Right atrium auricular region (tissue), 2 donors: ENCODE results near the gene ERGIC1. TPM values are rescaled to one million over a fixed set of nuclear protein-coding genes. Genes with fewer than 3 reads are reported as not detected.

Source experiments
- DNase-seq: peaks from one replicate; pipeline ENCODE4 v3.0.0-alpha.2; 2019; ENCODE audit warnings: low spot score
- H3K27ac ChIP-seq, 2 donors: fragments of 200-600 bp; sonication (generic); 1 replicate in 1 of 2; 2 replicates in 1 of 2; pipeline ENCODE4 v1.5.1; 2016 to 2019
- H3K27me3 ChIP-seq, 2 donors: fragments of 200-600 bp; sonication (generic); one replicate each; pipeline versions ENCODE4 v1.5.1 to v1.6.0; 2017 to 2019
- H3K36me3 ChIP-seq: fragments of 200-600 bp; sonication (generic); one replicate; pipeline ENCODE4 v1.5.1; 2016
- H3K4me1 ChIP-seq, 2 donors: fragments of 200-600 bp; sonication (generic); one replicate each; pipeline versions ENCODE4 v1.5.1 to v1.6.0; 2017 to 2019
- H3K4me3 ChIP-seq, 2 donors: fragments of 200-600 bp; sonication (generic); 1 replicate in 1 of 2; 2 replicates in 1 of 2; pipeline ENCODE4 v1.5.1; 2017 to 2019; ENCODE audit warnings: mild to moderate bottlenecking in 1 of 2, moderate library complexity in 1 of 2
- H3K9me3 ChIP-seq, 2 donors: fragments of 200-600 bp; sonication (generic); one replicate each; pipeline ENCODE4 v1.5.1; 2019
- total RNA-seq, 2 donors: library from RNA; depleted of rRNA; stranded (reverse); fragments of >200 nt; gene quantifications; one replicate each; pipeline ENCODE4 v1.1.0, GENCODE V29; 2016
- TF ChIP-seq, protein P1 (sequence below), 2 donors: fragments of 200-600 bp; sonication (generic); IDR thresholded peaks; one replicate each; pipeline ENCODE4 v1.5.1; 2019; ENCODE audit warnings: antibody characterized with exemption in 2 of 2

The ERGIC1 gene
- total RNA-seq, 2 donors from 2014 or later, result 70.7 to 113 TPM

DNA sequence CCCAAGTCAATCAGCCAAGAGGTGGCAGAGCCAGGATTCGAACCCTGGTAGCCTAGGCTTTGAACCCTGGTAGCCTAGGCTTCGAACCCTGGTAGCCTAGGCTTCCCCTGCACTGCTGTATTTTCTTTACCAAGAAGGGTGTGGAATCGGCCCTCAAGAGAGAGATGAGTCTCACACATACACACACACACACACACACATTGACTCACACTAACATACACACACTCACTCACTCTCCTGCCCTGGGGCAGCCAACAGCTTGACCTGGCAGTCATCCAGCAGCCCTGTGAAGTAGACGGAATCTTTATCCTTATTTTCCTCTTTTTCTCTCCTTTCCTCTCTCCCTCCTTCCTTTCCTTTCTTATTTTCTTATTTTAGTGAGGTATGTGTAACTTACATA, 69.7 kb downstream of the ERGIC1 start:
- peak overlapping the region; percentile 85 to 89 for H3K27ac ChIP-seq
- no peak overlapping the region for H3K4me3 ChIP-seq
- H3K9me3 ChIP-seq, result no peaks in the 10 kb centered on the region
- no peak for DNase-seq
- H3K4me1 ChIP-seq, result peaks cover 0 to 70% of the 10 kb centered on the region in 2 donors
- no peaks in the 10 kb centered on the region for H3K27me3 ChIP-seq
- H3K36me3 ChIP-seq, result no peaks in the 10 kb centered on the region
- TF ChIP-seq, protein P1, sequence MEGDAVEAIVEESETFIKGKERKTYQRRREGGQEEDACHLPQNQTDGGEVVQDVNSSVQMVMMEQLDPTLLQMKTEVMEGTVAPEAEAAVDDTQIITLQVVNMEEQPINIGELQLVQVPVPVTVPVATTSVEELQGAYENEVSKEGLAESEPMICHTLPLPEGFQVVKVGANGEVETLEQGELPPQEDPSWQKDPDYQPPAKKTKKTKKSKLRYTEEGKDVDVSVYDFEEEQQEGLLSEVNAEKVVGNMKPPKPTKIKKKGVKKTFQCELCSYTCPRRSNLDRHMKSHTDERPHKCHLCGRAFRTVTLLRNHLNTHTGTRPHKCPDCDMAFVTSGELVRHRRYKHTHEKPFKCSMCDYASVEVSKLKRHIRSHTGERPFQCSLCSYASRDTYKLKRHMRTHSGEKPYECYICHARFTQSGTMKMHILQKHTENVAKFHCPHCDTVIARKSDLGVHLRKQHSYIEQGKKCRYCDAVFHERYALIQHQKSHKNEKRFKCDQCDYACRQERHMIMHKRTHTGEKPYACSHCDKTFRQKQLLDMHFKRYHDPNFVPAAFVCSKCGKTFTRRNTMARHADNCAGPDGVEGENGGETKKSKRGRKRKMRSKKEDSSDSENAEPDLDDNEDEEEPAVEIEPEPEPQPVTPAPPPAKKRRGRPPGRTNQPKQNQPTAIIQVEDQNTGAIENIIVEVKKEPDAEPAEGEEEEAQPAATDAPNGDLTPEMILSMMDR (IDR thresholded peaks at IDR 0.05), result no peak

DNA sequence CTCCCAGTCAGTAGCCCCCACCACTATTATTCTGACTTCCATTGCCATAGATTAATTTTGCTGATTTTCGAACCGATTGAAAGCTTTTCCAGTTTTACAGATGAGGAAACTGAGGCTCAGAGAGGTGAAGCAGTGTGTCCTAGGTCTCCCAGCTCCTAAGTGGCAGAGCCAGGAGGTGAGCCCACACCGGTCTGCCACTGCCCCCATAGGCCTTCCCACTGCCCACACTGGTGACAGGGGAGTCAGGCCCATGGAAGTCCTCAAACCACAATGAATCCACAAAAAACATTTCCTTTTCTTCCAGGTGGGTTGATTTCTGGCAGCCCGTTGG, 70.2 kb downstream of the ERGIC1 start:
- no peaks in the 10 kb centered on the region for H3K27me3 ChIP-seq
- no peaks in the 10 kb centered on the region for H3K36me3 ChIP-seq
- H3K4me3 ChIP-seq, result no peak overlapping the region
- TF ChIP-seq, protein P1 (IDR thresholded peaks at IDR 0.05), result no peak
- peaks cover 0 to 70% of the 10 kb centered on the region in 2 donors for H3K4me1 ChIP-seq
- H3K27ac ChIP-seq, result peak overlapping the region; percentile 85 to 89
- DNase-seq, result no peak
- no peaks in the 10 kb centered on the region for H3K9me3 ChIP-seq

DNA sequence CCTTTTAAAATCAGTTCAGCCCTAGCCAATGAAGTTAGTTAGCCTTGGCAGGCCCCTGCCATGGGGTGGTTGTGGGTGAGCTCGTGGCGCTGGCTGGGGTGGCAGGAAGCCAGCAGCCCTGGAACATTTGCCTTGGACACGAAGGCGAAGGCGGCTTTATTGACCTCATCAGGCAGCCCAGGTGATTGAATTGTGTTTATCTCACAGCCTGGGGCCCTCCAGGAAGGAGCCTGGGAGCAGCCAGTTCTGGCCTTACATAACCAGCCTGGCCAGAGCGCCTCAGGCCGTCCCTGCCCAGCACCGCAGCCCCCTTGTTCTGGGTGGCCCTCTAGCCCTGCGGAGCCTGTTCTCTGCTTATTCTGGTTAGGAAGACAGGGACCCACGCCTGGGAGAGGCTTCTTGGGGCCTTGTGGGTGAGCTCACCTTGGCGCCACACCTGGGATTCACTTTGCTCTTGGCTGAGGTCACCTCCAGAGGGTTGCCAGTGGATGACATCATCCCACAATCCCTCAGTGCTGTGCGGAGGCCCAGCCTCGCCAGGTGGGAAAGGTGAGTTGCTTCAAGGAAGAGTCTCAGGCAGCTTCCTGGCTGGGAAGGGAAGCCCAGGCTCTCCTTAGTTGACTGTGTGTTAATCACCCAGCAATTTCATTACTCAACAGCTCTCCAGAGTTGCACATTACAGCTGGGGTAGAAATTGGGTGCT, 70.7 kb downstream of the ERGIC1 start:
- H3K4me1 ChIP-seq, result peaks cover 0 to 70% of the 10 kb centered on the region in 2 donors
- H3K36me3 ChIP-seq, result no peaks in the 10 kb centered on the region
- H3K9me3 ChIP-seq, result no peaks in the 10 kb centered on the region
- peak overlapping the region; percentile 85 to 89 for H3K27ac ChIP-seq
- TF ChIP-seq, protein P1 (IDR thresholded peaks at IDR 0.05), result no peak
- H3K4me3 ChIP-seq, result no peak overlapping the region
- H3K27me3 ChIP-seq, result no peaks in the 10 kb centered on the region
- peak; percentile 79 for DNase-seq

DNA sequence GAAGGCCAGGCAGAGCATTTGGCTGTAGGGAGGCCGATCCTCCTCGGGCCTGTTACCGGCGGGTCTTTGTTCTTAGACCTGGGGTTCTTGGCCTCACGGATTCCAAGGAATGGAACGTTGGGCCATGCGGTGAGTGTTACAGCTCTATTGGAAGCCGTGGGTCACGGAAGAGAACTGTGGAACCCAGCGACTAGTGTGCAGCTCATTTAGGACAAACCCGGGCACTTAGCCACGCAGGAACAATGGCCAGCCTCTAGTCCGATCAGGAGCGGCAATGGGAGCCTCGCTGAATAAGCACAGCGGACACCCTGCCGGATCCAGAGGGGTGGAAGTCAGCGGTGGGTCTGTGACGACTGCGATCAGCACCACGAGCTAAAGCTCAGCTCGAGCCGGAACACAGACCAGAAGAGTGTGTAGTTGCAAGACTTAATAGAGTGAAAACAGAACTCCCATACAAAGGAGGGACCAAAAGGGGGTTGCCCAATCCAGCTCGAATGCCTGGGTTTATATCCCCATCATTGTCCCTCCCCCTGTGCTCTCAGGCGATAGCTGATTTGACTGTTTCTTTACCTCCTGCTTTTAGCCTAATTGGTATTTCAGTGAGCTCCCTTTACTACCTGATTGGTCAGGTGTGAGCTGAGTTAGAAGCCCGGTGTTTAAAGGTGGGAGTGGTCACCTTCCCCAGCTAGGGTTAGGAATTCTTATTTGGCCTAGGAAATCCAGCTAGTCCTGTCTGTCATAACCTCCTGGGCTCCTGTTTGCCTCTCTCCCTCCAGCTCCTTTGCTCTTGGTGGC, 71.5 kb downstream of the ERGIC1 start:
- Histone ChIP-seq H3K36me3 (no peaks in the 10 kb centered on the region), H3K27ac (peak overlapping the region; percentile 85 to 89), H3K27me3 (no peaks in the 10 kb centered on the region), H3K4me1 (peaks cover 0 to 62% of the 10 kb centered on the region in 2 donors), H3K4me3 (no peak overlapping the region), H3K9me3 (no peaks in the 10 kb centered on the region)
- DNase-seq, result no peak
- TF ChIP-seq, protein P1 (IDR thresholded peaks at IDR 0.05), result no peak

DNA sequence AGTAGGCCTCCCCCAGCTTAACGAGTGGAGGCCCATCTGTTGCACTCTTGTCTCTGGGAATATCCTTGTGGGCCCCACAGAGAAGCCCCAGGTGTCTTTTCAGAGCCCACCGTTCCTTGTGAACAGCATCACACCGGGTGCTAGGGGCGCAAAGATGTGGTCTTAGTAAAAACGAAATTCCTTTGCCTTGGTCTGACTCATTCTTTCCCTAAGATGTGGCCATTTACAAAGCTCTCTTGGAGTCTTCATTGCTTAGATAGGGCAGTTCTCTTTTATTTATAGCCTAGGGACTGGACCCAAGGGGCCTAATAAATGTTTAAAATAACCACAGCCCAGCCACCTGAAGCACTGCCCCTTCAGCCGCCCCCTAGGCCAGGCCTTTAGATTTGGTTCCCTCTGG, 72.4 kb downstream of the ERGIC1 start:
- Histone ChIP-seq H3K36me3 (no peaks in the 10 kb centered on the region), H3K9me3 (no peaks in the 10 kb centered on the region), H3K27ac (peak overlapping the region; percentile 85 to 89), H3K27me3 (no peaks in the 10 kb centered on the region), H3K4me1 (peaks cover 0 to 61% of the 10 kb centered on the region in 2 donors), H3K4me3 (no peak overlapping the region)
- TF ChIP-seq, protein P1 (IDR thresholded peaks at IDR 0.05), result no peak
- DNase-seq, result no peak
